GM18505 (cell line): ENCODE measurements around the gene IL17RA.
"Not testable (repeated sequence)": the region's sequence is repeated elsewhere in the genome, so short reads cannot be mapped to it uniquely, and the experiment has no call there.

Experiments used
- ATAC-seq: cut with Tn5 transposase; IDR thresholded peaks from one replicate; pipeline ENCODE4 v1.9.1; 2021; ENCODE audit not compliant: unreplicated experiment
- POLR2A ChIP-seq: IDR thresholded peaks from 4 replicates; pipeline ENCODE4 v1.6.1; 2011; ENCODE audit warnings: borderline replicate concordance; ENCODE audit not compliant: insufficient read depth, insufficient read length; ENCODE audit errors: extremely low read depth

Gene IL17RA

DNA sequence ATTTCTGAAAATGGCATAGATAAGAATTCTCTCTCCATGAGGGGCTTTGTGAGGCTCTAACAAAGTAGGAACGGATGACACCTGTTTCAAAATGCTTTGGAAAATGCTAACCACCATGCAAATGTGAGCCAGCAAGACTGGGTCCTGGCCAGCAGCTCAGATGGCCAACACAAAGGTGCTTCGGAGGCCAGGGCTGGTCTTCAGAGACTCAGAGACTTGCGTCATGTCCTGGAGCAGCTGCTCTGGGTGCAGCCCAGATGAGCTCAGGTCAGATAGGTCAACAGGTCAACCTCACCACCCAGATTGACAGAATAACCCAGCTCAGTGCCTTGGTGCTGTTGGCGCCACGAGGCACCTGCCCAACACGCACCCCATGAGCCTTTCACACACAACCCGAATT, 48.3 kb downstream of the IL17RA start:
- no peak for ATAC-seq
- TF ChIP-seq POLR2A, result no peak

DNA sequence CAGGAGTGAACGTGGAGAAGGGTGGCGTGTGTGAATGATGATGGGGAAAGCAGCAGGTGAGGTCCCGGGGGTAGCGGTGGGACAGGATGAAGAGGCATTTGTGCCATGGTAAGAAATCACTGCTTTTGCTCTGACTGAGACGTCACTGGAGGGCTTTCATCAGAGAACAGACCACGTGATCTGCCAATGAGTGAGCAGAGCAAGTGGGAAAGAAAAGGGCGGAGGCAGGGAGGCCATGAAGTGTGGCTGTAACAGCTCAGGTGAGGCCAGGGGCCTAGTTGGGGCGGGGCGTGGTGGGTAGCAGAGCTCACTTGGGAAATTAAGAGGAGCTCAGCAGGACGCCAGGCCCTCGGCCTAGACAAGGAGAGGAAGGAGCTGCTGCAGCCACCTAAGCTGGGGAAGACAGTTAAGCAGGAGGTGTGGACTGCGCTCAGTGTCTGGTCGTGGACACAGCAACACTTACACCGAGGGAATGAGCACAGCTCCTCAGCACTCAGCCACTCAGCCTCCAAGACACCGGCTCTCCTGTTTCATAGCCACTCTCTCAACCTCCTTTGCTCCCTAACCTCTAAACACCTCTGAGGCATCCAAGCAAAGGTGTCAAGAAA, 50.5 kb downstream of the IL17RA start:
- ATAC-seq, result no peak
- no peak for TF ChIP-seq POLR2A

DNA sequence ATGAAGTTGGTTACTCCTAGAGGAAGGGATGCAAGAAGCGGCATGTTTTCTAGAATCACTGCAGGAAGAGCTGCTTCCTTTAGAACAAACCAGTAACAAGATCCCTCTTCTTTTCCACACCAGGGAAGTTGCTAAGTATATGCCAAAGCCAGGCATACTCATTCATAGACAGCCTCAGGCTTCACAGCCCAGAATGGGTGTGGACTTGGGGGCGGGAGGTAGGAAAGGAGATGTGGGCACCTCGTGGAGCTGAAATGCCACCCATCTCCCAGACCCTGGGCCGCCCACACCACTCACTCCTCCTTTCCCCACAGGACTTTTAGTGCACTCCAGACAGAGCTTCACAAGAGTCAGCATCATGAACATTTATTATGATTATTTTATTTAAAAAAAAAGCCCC, 52.4 kb downstream of the IL17RA start:
- TF ChIP-seq POLR2A, result no peak
- ATAC-seq, result no peak

DNA sequence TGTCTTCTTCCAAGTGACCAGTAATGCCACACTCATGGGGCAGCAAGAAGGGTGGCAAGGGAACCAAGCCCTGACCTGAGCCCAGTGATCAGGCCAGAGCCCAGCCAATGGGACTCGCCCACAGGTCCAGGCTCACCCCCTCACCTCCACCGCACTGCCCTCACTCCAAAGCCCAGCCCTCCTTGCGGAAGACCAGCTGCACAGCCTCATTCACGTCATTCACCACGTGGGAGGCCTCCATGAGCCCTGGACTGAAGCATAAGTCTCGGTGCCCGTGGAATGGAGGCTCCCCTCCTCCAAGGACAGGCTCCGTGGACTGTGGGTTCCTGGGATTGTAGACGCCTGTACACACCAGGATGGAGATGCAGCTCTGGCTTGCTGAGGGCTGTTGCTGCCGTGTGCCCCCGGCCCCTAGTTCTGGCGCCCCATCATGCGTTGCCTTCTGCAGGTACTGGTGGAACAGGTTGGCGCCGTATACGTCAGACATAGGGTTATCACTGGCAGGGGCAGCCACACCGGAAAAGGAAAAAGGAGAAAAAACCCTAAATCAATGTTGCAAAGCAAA, 53.1 kb downstream of the IL17RA start:
- no peak for TF ChIP-seq POLR2A
- ATAC-seq, result no peak

DNA sequence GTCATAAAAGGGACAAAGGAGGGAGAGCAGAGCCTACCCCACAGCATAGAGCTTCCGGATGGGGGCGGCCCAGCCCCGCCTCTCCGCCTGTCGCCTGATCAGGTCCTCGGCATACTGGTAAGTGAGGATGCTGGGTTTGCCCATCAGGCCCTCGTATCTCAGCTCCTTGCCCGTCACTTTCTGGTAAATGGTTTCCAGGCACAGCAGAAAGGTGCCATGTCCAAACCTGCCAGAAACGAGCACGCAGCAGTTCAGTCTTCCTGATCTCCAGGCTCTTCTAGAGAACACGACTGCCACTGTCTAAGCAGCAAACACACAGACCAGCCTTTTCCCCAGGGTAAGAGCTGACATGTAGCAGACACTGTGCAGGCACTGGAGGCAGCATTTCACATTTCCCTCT, 53.7 kb downstream of the IL17RA start:
- TF ChIP-seq POLR2A, result no peak
- no peak for ATAC-seq

DNA sequence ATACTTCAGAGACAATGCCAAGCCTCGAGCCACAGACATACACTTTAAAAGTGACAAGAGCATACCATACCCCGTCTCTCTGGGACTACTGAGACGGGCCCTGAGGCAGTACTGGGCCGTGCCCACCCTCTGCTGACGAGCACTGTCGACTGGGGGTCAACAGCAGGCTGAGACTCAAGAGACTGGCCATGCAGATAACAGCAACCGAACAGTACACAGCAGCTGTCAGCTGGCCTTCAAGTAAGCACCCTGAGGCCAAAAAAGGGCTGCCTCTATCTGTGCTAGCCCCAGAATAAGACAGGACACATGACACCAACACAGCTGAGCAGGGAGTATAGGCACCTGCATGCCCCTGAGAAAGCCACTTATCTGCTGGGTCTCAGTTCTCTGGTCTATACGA, 55.2 kb downstream of the IL17RA start:
- no peak for TF ChIP-seq POLR2A
- no peak for ATAC-seq

DNA sequence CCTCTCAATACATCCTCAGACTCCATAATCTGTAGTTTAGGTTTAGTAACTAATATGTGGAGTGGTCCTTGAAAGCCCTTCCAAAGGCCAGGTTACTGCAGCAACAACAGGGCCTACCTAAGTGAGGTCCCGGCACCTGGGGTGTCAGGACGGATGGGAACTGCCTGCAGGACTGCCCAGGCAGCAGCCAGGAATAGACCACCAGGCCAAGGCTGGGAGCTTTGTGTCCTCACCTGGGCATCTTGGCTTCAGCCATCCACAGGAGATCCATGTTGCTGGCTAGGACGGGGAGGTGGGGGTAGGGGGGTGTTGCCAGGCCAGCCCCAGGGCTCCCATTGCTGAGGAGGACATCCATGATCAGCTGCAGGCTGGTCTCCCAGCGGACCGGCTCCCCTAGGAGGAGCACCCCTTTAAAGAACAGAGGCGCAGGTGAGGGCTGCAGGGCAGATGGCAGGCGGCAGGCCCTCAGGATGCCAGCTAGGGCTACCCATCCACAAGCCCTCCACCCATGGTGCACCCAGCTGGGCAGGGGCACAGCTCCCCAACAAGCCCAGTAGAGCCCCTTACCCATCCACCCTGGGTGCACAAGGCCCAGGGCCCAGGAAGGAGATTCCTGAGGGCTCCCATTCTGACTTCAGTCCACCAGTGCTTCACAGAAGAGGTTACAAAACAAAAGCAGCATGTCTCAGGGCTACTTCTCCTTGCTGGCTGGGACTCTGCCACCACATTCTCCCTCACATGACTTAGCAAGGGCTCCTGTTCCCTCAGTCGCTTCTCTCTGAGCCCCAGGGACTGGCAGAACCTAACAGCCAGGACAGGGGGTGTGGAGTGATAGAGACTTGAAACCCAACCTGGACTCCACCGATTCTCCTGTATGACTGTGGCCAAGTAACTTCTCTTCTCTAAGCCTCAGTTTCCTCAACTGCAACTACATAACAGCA, 56.3 kb downstream of the IL17RA start:
- TF ChIP-seq POLR2A, result no peak
- ATAC-seq, result no peak

DNA sequence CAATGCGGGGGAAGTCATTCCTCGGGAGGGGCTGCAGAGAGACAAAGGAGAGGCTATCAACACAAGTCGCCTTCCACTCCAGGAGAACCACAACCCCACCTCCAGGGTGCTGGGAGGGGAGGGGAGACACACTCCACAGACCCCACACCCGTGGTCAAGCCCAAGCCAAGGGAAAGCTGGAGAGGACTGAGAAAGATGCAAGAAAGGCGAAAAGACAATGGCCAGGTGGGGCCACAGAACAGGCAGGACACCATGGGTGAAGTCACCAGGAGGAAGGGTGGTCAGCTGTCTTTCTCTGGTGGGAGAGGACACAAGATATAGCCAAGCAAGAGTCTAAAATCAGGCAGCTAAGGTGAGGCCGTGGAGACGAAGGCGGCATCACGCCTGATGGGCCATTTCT, 58.3 kb downstream of the IL17RA start:
- TF ChIP-seq POLR2A, result no peak

DNA sequence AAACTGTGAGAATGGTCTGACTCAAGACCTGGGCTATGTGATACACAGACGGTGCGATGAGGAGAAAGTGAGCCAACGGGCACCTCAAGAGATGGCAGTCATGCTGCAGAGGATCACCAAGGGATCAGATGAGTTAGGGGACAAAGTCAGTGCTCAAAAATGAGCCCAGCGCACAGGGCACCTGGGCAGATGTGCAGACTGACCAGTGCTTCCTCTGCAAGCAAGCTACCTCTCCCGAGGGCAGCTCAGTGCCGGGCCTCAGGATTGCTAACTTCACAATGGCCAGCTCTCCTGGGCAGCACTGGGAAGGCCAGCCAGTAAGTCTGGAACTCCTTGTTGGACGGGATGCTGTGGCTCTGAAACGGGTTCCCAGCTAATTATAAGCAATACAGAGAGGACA, 59.0 kb downstream of the IL17RA start:
- no peak for ATAC-seq
- no peak for TF ChIP-seq POLR2A

More for the DNA sequence above, 58.3 kb downstream of the IL17RA start:
- no peak for ATAC-seq

DNA sequence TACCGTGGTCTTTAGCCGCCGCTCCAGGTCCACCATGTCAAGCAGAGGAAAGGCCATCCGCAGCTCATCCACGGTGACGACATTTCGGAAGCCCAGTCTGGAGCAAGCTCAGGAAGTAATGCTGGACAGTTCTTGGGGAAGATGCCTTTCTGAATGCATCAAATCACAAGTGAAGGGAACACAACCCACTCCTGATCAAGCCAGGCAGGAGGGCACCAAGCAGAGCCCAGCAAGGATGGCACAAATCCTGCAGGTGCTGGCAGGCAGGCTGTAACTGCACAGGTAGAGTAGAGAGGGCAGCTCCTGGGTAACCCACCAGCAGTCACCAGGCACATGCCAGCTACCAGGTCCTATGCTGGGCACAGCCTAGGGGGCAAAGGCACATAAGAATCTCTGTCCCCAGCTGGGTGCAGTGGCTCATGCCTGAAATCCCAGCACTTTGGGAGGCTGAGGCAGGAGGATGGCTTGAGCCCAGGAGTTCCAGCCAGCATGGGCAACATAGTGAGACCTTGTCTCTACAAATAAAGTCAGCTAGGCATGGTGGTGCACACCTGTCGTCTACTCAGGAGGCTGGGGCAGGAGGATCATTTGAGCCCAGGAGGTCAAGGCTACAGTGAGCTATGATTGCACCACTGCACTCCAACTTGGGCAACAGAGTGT, 60.4 kb downstream of the IL17RA start:
- TF ChIP-seq POLR2A, result no peak
- no peak for ATAC-seq

DNA sequence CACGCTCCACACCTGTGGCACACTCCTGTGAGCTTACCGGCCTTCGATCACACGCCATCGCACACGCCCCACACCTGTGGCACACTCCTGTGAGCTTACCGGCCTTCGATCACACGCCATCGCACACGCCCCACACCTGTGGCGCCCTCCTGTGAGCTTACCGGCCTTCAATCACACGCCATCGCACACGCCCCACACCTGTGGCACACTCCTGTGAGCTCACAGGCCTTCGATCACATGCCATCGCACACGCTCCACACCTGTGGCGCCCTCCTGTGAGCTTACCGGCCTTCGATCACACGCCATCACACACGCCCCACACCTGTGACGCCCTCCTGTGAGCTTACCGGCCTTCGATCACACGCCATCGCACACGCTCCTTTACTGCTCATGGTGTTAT, 62.7 kb downstream of the IL17RA start:
- ATAC-seq, result not testable (repeated sequence)

DNA sequence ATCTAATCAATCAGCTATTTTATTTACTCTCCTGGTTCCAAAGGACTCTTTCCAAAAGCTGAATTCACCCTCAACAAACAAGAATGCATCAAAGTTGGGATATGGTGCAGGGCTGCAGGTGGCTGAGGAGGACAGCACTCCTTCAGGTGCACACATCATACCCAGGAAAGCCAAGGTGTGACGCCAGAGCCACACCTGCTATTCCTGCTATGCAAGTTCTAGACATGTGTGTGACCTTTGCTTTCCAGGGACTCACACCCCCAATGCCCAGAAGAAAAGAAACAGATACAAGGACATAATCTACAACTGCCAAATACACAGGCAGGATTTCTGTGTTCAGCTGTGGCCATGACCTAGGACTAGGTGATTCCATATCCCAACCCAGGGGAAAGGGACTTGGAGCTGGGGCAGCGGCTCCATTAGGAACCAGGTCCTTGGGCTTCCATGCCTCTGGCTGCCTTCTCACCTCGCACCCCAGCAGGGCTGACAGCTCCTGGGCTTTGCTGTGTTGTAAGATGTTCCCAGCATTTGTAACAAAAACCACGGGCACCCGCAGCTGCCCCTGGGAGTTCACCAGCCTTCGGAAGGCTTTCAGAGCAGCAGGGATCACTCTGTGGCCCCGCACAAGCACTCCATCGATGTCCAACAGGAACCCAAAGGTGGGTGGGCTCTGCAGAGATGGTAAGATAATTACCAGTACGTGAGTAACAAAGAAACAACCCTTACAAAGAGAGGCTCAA, 64.4 kb downstream of the IL17RA start:
- no peak for ATAC-seq
- no peak for TF ChIP-seq POLR2A

DNA sequence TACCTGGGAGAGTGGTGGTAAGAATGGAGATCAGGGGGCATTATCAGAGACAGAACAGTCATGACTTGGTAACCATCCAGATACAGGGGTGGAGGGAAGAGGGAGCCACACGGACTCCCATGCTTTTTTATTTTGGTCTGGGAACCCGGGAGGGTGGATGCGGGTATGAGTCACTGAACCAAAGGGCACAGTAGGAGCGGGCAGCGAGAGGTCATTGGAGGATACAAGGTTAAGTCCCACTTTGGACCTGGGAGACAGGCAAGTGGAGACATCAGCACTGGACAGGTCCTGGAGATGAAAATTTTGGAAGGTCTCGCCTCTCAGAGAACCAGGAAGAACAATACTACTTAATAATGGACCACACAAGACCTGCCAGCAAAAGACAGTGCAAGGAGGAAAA, 67.5 kb downstream of the IL17RA start:
- TF ChIP-seq POLR2A, result no peak
- ATAC-seq, result no peak
